Vagina (tissue), 2 donors: ENCODE results near the gene LPAR6. TPM values are rescaled to one million over a fixed set of nuclear protein-coding genes. Genes with fewer than 3 reads are reported as not detected.

Source experiments
- DNase-seq, 2 donors: peaks; one replicate each; pipeline ENCODE4 v3.0.0-alpha.2; 2017; ENCODE audit errors: extremely low spot score in 2 of 2
- H3K27ac ChIP-seq: fragments of 200-600 bp; sonication (generic); one replicate; pipeline ENCODE4 v1.5.1; 2019
- H3K27me3 ChIP-seq: fragments of 200-600 bp; sonication (generic); one replicate; pipeline ENCODE4 v1.5.1; 2019
- H3K36me3 ChIP-seq, 2 donors: fragments of 200-600 bp; sonication (generic); one replicate each; pipeline ENCODE4 v1.5.1; 2017 to 2019
- H3K4me1 ChIP-seq: fragments of 200-600 bp; sonication (generic); one replicate; pipeline ENCODE4 v1.5.1; 2019
- H3K4me3 ChIP-seq, 2 donors: fragments of 200-600 bp; sonication (generic); 1 replicate in 1 of 2; 2 replicates in 1 of 2; pipeline ENCODE4 v1.5.1; 2016 to 2019
- H3K9me3 ChIP-seq: fragments of 200-600 bp; sonication (generic); one replicate; pipeline ENCODE4 v1.5.1; 2019
- CTCF ChIP-seq, 3 experiments: fragments of 450-650 bp in 2 of 3; fragments of 200-600 bp in 1 of 3; sonication (generic) in 1 of 3; IDR thresholded peaks; one replicate each; pipeline ENCODE4 v1.5.1; 2017 to 2019; ENCODE audit warnings: antibody characterized with exemption in 3 of 3, mild to moderate bottlenecking in 2 of 3, moderate library complexity in 2 of 3
- POLR2A ChIP-seq, 2 donors: fragments of 450-650 bp; IDR thresholded peaks; one replicate each; pipeline ENCODE4 v1.6.1; 2017; ENCODE audit warnings: antibody characterized with exemption in 2 of 2, mild to moderate bottlenecking in 2 of 2, moderate library complexity in 2 of 2
- POLR2AphosphoS5 ChIP-seq, 2 donors: sonication (generic); formaldehyde crosslinking; IDR thresholded peaks; one replicate each; pipeline ENCODE4 v1.9.0; 2017; ENCODE audit warnings: antibody characterized with exemption in 2 of 2, mild to moderate bottlenecking in 2 of 2, low read depth in 1 of 2; ENCODE audit not compliant: insufficient read depth in 1 of 2
- intact Hi-C: fragments of 100-400 bp; cut with DNase I; formaldehyde crosslinking; loops from one replicate; pipeline ENCODE4 v1.15.1; 2023
- total RNA-seq: library from RNA; depleted of rRNA; stranded (reverse); fragments of >200 nt; gene quantifications from one replicate; pipeline ENCODE4 v1.2.3, GENCODE V29; 2016

Gene LPAR6
- total RNA-seq, 1 donor from 2014 or later = 43.2 TPM

- intact Hi-C loops = loop anchor here (2.0 kb wide), 1 partner anchor 18 kb away; no protein-coding TSS in a partner anchor
- no peak for TF ChIP-seq POLR2AphosphoS5 (IDR thresholded peaks at IDR 0.05; ENCODE audit: insufficient read depth in 1 of 2, low read depth in 1 of 2)
- TF ChIP-seq CTCF (IDR thresholded peaks at IDR 0.05) = no peak
- TF ChIP-seq POLR2A (IDR thresholded peaks at IDR 0.05) = no peak
- Histone ChIP-seq H3K27ac (peak overlapping the region; percentile 14), H3K4me3 (no peak overlapping the region), H3K36me3 (peaks cover 0 to 8% of the 10 kb centered on the region in 2 donors), H3K9me3 (peaks cover 3% of the 10 kb centered on the region), H3K27me3 (no peaks in the 10 kb centered on the region), H3K4me1 (peaks cover 6% of the 10 kb centered on the region)
- DNase-seq = no peak
Observed at GRCh38 chr13:48393030-48393697, 19.7 kb downstream of the LPAR6 start.

GRCh38 chr13:48391257-48391656 is 21.7 kb downstream of the LPAR6 start:
- intact Hi-C loops = no loop called here
- no peak overlapping the region for H3K27ac ChIP-seq
- H3K9me3 ChIP-seq = peaks cover 3% of the 10 kb centered on the region
- H3K4me3 ChIP-seq = no peak overlapping the region
- DNase-seq = no peak
- peaks cover 0 to 8% of the 10 kb centered on the region in 2 donors for H3K36me3 ChIP-seq
- H3K4me1 ChIP-seq = no peaks in the 10 kb centered on the region
- H3K27me3 ChIP-seq = no peaks in the 10 kb centered on the region
- TF ChIP-seq POLR2AphosphoS5 (IDR thresholded peaks at IDR 0.05; ENCODE audit: insufficient read depth in 1 of 2, low read depth in 1 of 2) = no peak
- TF ChIP-seq POLR2A (IDR thresholded peaks at IDR 0.05) = no peak
- no peak for TF ChIP-seq CTCF (IDR thresholded peaks at IDR 0.05)

GRCh38 chr13:48386816-48387215 is 26.1 kb downstream of the LPAR6 start:
- no peaks in the 10 kb centered on the region for H3K27me3 ChIP-seq
- intact Hi-C loops = no loop called here
- TF ChIP-seq CTCF (IDR thresholded peaks at IDR 0.05) (no peak), POLR2A (IDR thresholded peaks at IDR 0.05) (no peak), POLR2AphosphoS5 (IDR thresholded peaks at IDR 0.05; ENCODE audit: insufficient read depth in 1 of 2, low read depth in 1 of 2) (no peak)
- H3K9me3 ChIP-seq = no peaks in the 10 kb centered on the region
- peaks cover 0 to 10% of the 10 kb centered on the region in 2 donors for H3K36me3 ChIP-seq
- no peak overlapping the region for H3K27ac ChIP-seq
- no peaks in the 10 kb centered on the region for H3K4me1 ChIP-seq
- H3K4me3 ChIP-seq = no peak overlapping the region
- DNase-seq = no peak

- Histone ChIP-seq H3K27me3 (no peaks in the 10 kb centered on the region), H3K36me3 (peaks cover 0 to 25% of the 10 kb centered on the region in 2 donors), H3K4me1 (no peaks in the 10 kb centered on the region), H3K27ac (no peak overlapping the region), H3K4me3 (no peak overlapping the region), H3K9me3 (no peaks in the 10 kb centered on the region)
- DNase-seq = no peak
- intact Hi-C loops = no loop called here
- TF ChIP-seq POLR2AphosphoS5 (IDR thresholded peaks at IDR 0.05; ENCODE audit: insufficient read depth in 1 of 2, low read depth in 1 of 2) (no peak), CTCF (IDR thresholded peaks at IDR 0.05) (no peak), POLR2A (IDR thresholded peaks at IDR 0.05) (no peak)
Observed at GRCh38 chr13:48383384-48383783, 29.5 kb downstream of the LPAR6 start.

- Histone ChIP-seq H3K36me3 (peaks cover 0 to 30% of the 10 kb centered on the region in 2 donors), H3K27ac (no peak overlapping the region), H3K4me1 (no peaks in the 10 kb centered on the region), H3K4me3 (no peak overlapping the region), H3K27me3 (no peaks in the 10 kb centered on the region), H3K9me3 (no peaks in the 10 kb centered on the region)
- TF ChIP-seq POLR2AphosphoS5 (IDR thresholded peaks at IDR 0.05; ENCODE audit: insufficient read depth in 1 of 2, low read depth in 1 of 2) (no peak), POLR2A (IDR thresholded peaks at IDR 0.05) (no peak), CTCF (IDR thresholded peaks at IDR 0.05) (no peak)
- DNase-seq = no peak
- intact Hi-C loops = no loop called here
Observed at GRCh38 chr13:48380581-48380980, 32.3 kb downstream of the LPAR6 start.
